WTC11 (cell line): Measurements from ENCODE around the gene NFXL1. TPM values are rescaled to one million over a fixed set of nuclear protein-coding genes. Genes with fewer than 3 reads are reported as not detected.

ENCODE experiments used
- ATAC-seq: fragments of 200-7000 bp; cut with Tn5 transposase; 2 replicates; pipeline ENCODE4 v1.10.0; 2021; ENCODE audit warnings: mild to moderate bottlenecking, moderate library complexity
- CTCF ChIA-PET: fragments of 300-600 bp; sonication (Branson Sonifier 250); formaldehyde crosslinking; loops from one replicate; lab custom pipeline; 2021; ENCODE audit warnings: antibody characterized with exemption; lab: Charles Lee
- POLR2A ChIA-PET: fragments of 350-600 bp; sonication (Branson Sonifier 250); formaldehyde crosslinking; loops from one replicate; lab custom pipeline; 2021; ENCODE audit warnings: antibody characterized with exemption; lab: Charles Lee
- DNase-seq: peaks from one replicate; pipeline ENCODE4 v3.0.0; 2021; ENCODE audit warnings: low spot score
- H3K27ac Mint-ChIP-seq: 2 replicates; pipeline ENCODE4 v1.8.0; 2021; ENCODE audit warnings: mixed read lengths
- H3K27me3 Mint-ChIP-seq: 2 replicates; pipeline ENCODE4 v1.8.0; 2021; ENCODE audit warnings: low read depth, mild to moderate bottlenecking, moderate library complexity, mixed read lengths
- H3K36me3 Mint-ChIP-seq: 2 replicates; pipeline ENCODE4 v1.8.0; 2021; ENCODE audit warnings: mixed read lengths
- H3K4me1 Mint-ChIP-seq: 2 replicates; pipeline ENCODE4 v1.8.0; 2022; ENCODE audit warnings: mixed read lengths
- H3K4me3 Mint-ChIP-seq: 2 replicates; pipeline ENCODE4 v1.8.0; 2021; ENCODE audit warnings: mild to moderate bottlenecking, moderate library complexity, mixed read lengths
- H3K9me3 Mint-ChIP-seq: 2 replicates; pipeline ENCODE4 v1.8.0; 2021; ENCODE audit warnings: mixed read lengths
- ATF6 ChIP-seq: sonication (generic); formaldehyde crosslinking; IDR thresholded peaks from 2 replicates; pipeline ENCODE4 v1.8.1; 2023; ENCODE audit warnings: mild to moderate bottlenecking, missing genetic modification reagents
- CBFB ChIP-seq: sonication (generic); formaldehyde crosslinking; IDR thresholded peaks from 2 replicates; pipeline ENCODE4 v1.8.1; 2022; ENCODE audit warnings: mild to moderate bottlenecking, low read depth, missing genetic modification reagents
- EMX1 ChIP-seq: fragments of 250-450 bp; sonication (Bioruptor Pico); IDR thresholded peaks from 2 replicates; pipeline ENCODE4 v1.8.0; 2021; ENCODE audit warnings: mild to moderate bottlenecking
- FOXP1 ChIP-seq: sonication (generic); formaldehyde crosslinking; IDR thresholded peaks from 2 replicates; pipeline ENCODE4 v1.8.0; 2022; ENCODE audit warnings: missing genetic modification reagents, mild to moderate bottlenecking, moderate library complexity, borderline replicate concordance
- FOXP4 ChIP-seq: sonication (generic); formaldehyde crosslinking; IDR thresholded peaks from 2 replicates; pipeline ENCODE4 v1.8.0; 2022; ENCODE audit warnings: mild to moderate bottlenecking, missing genetic modification reagents
- GTF2I ChIP-seq: fragments of 250-450 bp; sonication (Bioruptor Pico); conservative IDR thresholded peaks from 2 replicates; pipeline ENCODE4 v1.4.0; 2021; ENCODE audit warnings: mild to moderate bottlenecking
- HMGA2 ChIP-seq: fragments of 250-450 bp; sonication (Bioruptor Pico); IDR thresholded peaks from 2 replicates; pipeline ENCODE4 v1.4.0; 2021; ENCODE audit warnings: mild to moderate bottlenecking, moderate library complexity
- IRF2 ChIP-seq: sonication (generic); formaldehyde crosslinking; IDR thresholded peaks from 2 replicates; pipeline ENCODE4 v1.8.0; 2022; ENCODE audit warnings: low read depth, missing genetic modification reagents, borderline replicate concordance
- JUN ChIP-seq: sonication (generic); formaldehyde crosslinking; IDR thresholded peaks from 2 replicates; pipeline ENCODE4 v1.8.0; 2023; ENCODE audit warnings: mild to moderate bottlenecking, missing genetic modification reagents
- NR1H2 ChIP-seq: sonication (generic); formaldehyde crosslinking; IDR thresholded peaks from 2 replicates; pipeline ENCODE4 v1.9.0; 2021; ENCODE audit warnings: mild to moderate bottlenecking, moderate library complexity, missing genetic modification reagents
- RELA ChIP-seq: sonication (generic); formaldehyde crosslinking; IDR thresholded peaks from 2 replicates; pipeline ENCODE4 v1.8.1; 2022; ENCODE audit warnings: missing genetic modification reagents, mild to moderate bottlenecking, borderline replicate concordance
- SMAD3 ChIP-seq: sonication (generic); formaldehyde crosslinking; IDR thresholded peaks from 2 replicates; pipeline ENCODE4 v1.8.0; 2022; ENCODE audit warnings: missing genetic modification reagents, mild to moderate bottlenecking, borderline replicate concordance
- STAT6 ChIP-seq: sonication (generic); formaldehyde crosslinking; conservative IDR thresholded peaks from 2 replicates; pipeline ENCODE4 v1.8.1; 2023; ENCODE audit warnings: mild to moderate bottlenecking, low read depth, missing genetic modification reagents, moderate library complexity
- TP53 ChIP-seq: sonication (generic); formaldehyde crosslinking; IDR thresholded peaks from 2 replicates; pipeline ENCODE4 v1.8.1; 2023; ENCODE audit warnings: mild to moderate bottlenecking, missing genetic modification reagents
- USF2 ChIP-seq: sonication (generic); formaldehyde crosslinking; IDR thresholded peaks from 2 replicates; pipeline ENCODE4 v1.8.1; 2023; ENCODE audit warnings: mild to moderate bottlenecking, missing genetic modification reagents, moderate library complexity
- ZBTB21 ChIP-seq: sonication (generic); formaldehyde crosslinking; IDR thresholded peaks from 2 replicates; pipeline ENCODE4 v1.8.1; 2023; ENCODE audit warnings: mild to moderate bottlenecking, missing genetic modification reagents, borderline replicate concordance
- ZNF512 ChIP-seq: sonication (generic); formaldehyde crosslinking; IDR thresholded peaks from 2 replicates; pipeline ENCODE4 v1.8.1; 2022; ENCODE audit warnings: missing genetic modification reagents, borderline replicate concordance
- total RNA-seq: library from RNA; stranded (reverse); gene quantifications from 3 replicates; pipeline ENCODE4 v1.2.3, GENCODE V29; 2021
- TF ChIP-seq, protein P1 (sequence below): fragments of 250-450 bp; sonication (Bioruptor Pico); IDR thresholded peaks from 2 replicates; pipeline ENCODE4 v1.9.0; 2021; ENCODE audit warnings: mild to moderate bottlenecking
- TF ChIP-seq, protein P2 (sequence below): sonication (generic); formaldehyde crosslinking; IDR thresholded peaks from 2 replicates; pipeline ENCODE4 v1.8.0; 2023; ENCODE audit warnings: missing genetic modification reagents

The NFXL1 gene
- total RNA-seq, 1 experiment from 2014 or later, result 30.2 TPM

- TF ChIP-seq IRF2 (no peak), SMAD3 (no peak), FOXP4 (no peak), CBFB (no peak), USF2 (CRISPR knock-in tag) (no peak), JUN (CRISPR knock-in tag) (no peak), ZNF512 (CRISPR knock-in tag) (no peak), STAT6 (CRISPR knock-in tag) (no peak), RELA (CRISPR knock-in tag) (no peak), ATF6 (CRISPR knock-in tag) (no peak), ZBTB21 (CRISPR knock-in tag) (no peak)
- TF ChIP-seq, protein P1, sequence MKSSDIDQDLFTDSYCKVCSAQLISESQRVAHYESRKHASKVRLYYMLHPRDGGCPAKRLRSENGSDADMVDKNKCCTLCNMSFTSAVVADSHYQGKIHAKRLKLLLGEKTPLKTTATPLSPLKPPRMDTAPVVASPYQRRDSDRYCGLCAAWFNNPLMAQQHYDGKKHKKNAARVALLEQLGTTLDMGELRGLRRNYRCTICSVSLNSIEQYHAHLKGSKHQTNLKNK (CRISPR knock-in tag), result no peak
- Mint-ChIP-seq H3K4me1 (no peaks in the 10 kb centered on the region), H3K36me3 (peaks cover 67% of the 10 kb centered on the region), H3K27me3 (no peaks in the 10 kb centered on the region), H3K4me3 (no peak overlapping the region), H3K9me3 (no peaks in the 10 kb centered on the region), H3K27ac (no peak overlapping the region)
- POLR2A ChIA-PET, result no interaction called here
- DNase-seq (no peak), ATAC-seq (no peak)
- CTCF ChIA-PET, result no interaction called here
Measured at GRCh38 chr4:47882228-47882627, 32.2 kb downstream of the NFXL1 start.

DNA sequence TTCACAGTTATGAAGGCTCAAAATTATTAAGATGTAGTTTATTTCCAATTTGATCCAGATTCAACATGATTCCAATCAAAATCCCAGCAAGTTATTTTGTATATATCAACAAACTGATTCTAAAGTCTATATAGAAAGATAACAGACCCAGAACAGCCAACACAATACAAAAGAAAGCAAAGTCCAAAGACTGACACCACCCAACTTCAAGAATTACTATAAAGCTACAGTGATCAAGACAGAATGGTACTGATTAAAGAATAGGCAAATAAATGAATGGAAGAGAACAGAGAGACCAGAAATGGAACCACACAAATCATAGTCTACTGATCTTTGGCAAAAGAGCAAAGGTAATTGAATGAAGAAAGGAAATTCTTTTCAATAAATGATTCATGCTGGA lies 34.9 kb downstream of the NFXL1 start:
- H3K27ac Mint-ChIP-seq, result no peak overlapping the region
- peaks cover under 1% of the 10 kb centered on the region; the same call in 1 of the 2 replicates for H3K9me3 Mint-ChIP-seq
- ChIA-PET POLR2A (no interaction called here), CTCF (no interaction called here)
- no peaks in the 10 kb centered on the region for H3K4me1 Mint-ChIP-seq
- H3K27me3 Mint-ChIP-seq, result no peaks in the 10 kb centered on the region
- H3K36me3 Mint-ChIP-seq, result peaks cover 72% of the 10 kb centered on the region
- ATAC-seq (no peak), DNase-seq (no peak)
- H3K4me3 Mint-ChIP-seq, result no peak overlapping the region
- TF ChIP-seq TP53 (CRISPR knock-in tag) (no peak), EMX1 (CRISPR knock-in tag) (no peak), HMGA2 (CRISPR knock-in tag) (no peak), NR1H2 (CRISPR knock-in tag) (no peak), ATF6 (CRISPR knock-in tag) (no peak), ZNF512 (CRISPR knock-in tag) (no peak), GTF2I (CRISPR knock-in tag) (no peak), IRF2 (no peak), FOXP1 (CRISPR knock-in tag) (no peak)
- TF ChIP-seq, protein P2, sequence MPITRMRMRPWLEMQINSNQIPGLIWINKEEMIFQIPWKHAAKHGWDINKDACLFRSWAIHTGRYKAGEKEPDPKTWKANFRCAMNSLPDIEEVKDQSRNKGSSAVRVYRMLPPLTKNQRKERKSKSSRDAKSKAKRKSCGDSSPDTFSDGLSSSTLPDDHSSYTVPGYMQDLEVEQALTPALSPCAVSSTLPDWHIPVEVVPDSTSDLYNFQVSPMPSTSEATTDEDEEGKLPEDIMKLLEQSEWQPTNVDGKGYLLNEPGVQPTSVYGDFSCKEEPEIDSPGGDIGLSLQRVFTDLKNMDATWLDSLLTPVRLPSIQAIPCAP (CRISPR knock-in tag), result no peak
